Heart left ventricle (tissue), 13 donors: ENCODE data around the gene GART.

Source experiments
- POLR2A ChIP-seq, 2 donors: fragments of 450-650 bp; IDR thresholded peaks; one replicate each; pipeline ENCODE4 v1.6.1; 2017; ENCODE audit warnings: antibody characterized with exemption in 2 of 2, mild to moderate bottlenecking in 2 of 2, moderate library complexity in 2 of 2
- TF ChIP-seq, protein P1 (sequence below), 12 donors: fragments of 200-600 bp; sonication (generic) in 4 of 12; IDR thresholded peaks; one replicate each; pipeline versions ENCODE4 v1.5.0 to v1.8.0; 2018 to 2022; ENCODE audit warnings: antibody characterized with exemption in 12 of 12, mild to moderate bottlenecking in 5 of 12
- donor health status: ischemic (EF 13 %, LVEDD 7.1; RV severe dilation, severe dysfunction).
- donor health status: DM: no; HTN: yes; CAD: no.
- donor health status: DM: no; HTN: no; CAD: no.
- donor health status: ischemic (EF 25% LVEDD 6.9; RV normal size, moderate dysfunction).
- donor health status: ischemic (EF 25% LVEDD 5.7; RV mildly dilated, moderate dysfunction).
- donor health status: ischemic (EF 35%, LVEDD 5.7; RV mildly dilated, moderate dysfunction).
- donor health status: nonischemic (EF 11% LVEDD 7.7; RV severe dilation, severe dysfunction).
- donor health status: DM: yes; HTN: yes; CAD: no.
- donor health status: PGD.
- donor health status: ischemic (EF 29% LVEDD 5.4; RV normal size, mild dysfunction).
- donor health status: nonischemic (EF 23%, LVEDD 6.1; RV moderate dilation, normal function).

DNA sequence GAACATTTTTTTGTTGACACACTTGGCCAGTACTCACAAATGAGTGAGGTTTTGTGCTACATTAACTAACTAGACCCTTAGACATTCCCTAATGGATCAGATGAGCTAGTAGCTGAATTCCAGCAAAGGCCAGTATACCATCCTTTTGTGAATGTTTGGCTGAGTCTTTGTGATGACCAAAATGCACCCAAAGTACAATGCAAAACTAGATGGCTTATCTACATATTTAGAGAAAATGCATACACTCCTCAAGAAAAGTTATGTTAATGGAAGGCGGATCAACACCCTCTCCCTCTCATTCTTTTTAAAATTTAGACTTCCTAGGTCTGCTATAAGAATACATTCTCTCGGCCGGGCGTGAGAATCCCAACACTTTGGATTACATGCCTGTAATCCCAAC is 30.3 kb downstream of the GART start:
- TF ChIP-seq, protein P1, sequence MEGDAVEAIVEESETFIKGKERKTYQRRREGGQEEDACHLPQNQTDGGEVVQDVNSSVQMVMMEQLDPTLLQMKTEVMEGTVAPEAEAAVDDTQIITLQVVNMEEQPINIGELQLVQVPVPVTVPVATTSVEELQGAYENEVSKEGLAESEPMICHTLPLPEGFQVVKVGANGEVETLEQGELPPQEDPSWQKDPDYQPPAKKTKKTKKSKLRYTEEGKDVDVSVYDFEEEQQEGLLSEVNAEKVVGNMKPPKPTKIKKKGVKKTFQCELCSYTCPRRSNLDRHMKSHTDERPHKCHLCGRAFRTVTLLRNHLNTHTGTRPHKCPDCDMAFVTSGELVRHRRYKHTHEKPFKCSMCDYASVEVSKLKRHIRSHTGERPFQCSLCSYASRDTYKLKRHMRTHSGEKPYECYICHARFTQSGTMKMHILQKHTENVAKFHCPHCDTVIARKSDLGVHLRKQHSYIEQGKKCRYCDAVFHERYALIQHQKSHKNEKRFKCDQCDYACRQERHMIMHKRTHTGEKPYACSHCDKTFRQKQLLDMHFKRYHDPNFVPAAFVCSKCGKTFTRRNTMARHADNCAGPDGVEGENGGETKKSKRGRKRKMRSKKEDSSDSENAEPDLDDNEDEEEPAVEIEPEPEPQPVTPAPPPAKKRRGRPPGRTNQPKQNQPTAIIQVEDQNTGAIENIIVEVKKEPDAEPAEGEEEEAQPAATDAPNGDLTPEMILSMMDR (IDR thresholded peaks at IDR 0.05), result no peak
- TF ChIP-seq POLR2A (IDR thresholded peaks at IDR 0.05), result no peak
